GM19463 (cell line): ENCODE data around the gene PARD3.
A peak's percentile ranks its signal among the peaks of the same experiment; 100 is the strongest.
"Not testable (repeated sequence)": the region's sequence is repeated elsewhere in the genome, so short reads cannot be mapped to it uniquely, and the experiment has no call there.

Source experiments
- ATAC-seq: cut with Tn5 transposase; IDR thresholded peaks from one replicate; pipeline ENCODE4 v1.9.1; 2021; ENCODE audit warnings: mild to moderate bottlenecking, moderate library complexity; ENCODE audit not compliant: unreplicated experiment

The PARD3 gene

DNA sequence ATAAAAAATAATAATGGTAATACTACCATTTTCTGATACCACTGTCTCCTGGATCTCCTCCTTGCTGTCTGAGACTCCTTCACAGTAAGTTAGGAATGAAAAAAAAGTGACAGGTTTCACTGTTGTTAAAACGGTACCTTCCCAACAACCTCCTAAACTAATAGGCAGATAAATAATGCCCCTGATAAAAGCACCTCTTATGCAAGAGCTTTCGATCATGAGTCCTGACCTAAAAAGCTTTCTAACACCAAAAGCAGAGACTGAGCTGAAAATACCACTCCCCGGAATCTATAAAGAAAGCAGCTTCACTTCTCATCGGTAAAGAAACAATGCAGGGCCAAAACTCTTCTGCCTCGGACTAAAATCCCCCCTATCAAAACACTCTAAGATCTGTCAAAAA is 14.5 kb downstream of the PARD3 start:
- no peak for ATAC-seq

- ATAC-seq, result no peak
Observed at GRCh38 chr10:34798654-34799053, 16.4 kb downstream of the PARD3 start.

GRCh38 chr10:34797155-34797554 is 17.9 kb downstream of the PARD3 start:
- no peak for ATAC-seq

DNA sequence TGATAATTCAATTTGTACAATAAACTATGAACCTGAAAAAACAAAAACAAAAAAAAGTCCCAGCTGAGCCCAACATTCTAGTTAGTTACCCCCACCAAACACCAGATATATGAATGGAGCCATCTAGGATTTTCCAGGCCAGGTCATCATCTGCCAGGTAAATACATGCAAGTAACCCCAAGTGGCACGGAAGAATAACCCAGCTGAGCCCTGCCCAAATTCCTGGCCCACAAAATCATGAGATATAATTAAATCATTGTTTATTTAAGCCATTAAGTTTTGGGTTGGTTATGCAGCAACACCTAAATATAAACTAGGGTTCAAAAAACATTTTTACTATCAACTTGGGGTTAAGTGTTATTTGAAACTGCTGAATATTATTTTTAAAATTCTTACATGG is 19.0 kb downstream of the PARD3 start:
- ATAC-seq, result no peak

DNA sequence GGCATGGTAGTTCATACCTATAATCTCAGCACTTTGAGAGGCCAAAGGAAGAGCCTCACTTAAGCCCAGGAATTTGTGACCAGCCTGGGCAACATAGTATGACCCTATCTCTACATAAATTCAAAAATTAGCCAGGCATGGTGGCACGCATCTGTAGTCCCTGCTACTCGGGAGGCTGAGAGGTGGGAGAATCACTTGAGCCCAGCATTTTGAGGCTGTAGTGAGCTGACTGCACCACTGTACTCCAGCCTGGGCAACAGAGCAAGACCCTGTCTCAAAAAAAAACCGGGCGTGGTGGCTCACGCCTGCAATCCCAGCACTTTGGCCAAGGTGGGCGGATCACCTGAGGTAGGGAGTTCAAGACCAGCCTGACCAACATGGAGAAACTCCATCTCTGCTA is 19.8 kb downstream of the PARD3 start:
- no peak for ATAC-seq

GRCh38 chr10:34794835-34795234 is 20.3 kb downstream of the PARD3 start:
- ATAC-seq, result no peak

- ATAC-seq, result not testable (repeated sequence)
Observed at GRCh38 chr10:34793581-34793980, 21.5 kb downstream of the PARD3 start.

DNA sequence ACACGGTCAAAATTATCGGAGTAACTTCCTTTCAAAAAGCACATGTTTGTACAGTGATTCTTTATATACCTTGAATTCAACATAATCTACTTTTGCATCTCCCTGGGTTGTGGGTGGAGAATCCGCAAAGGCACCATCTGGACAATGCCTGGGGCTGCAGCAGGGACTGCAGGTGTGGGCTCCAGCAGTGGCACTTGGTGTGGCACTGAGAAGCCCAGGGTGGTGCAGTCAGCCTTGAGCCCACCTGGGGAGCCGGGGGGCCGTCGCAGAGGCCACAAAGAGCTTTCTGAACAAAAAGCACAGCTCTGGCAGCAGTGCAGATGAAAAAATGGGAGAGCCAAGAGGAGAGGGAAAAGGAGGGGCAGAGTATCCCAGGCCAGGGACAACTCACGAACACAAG is 22.2 kb downstream of the PARD3 start:
- ATAC-seq, result no peak

DNA sequence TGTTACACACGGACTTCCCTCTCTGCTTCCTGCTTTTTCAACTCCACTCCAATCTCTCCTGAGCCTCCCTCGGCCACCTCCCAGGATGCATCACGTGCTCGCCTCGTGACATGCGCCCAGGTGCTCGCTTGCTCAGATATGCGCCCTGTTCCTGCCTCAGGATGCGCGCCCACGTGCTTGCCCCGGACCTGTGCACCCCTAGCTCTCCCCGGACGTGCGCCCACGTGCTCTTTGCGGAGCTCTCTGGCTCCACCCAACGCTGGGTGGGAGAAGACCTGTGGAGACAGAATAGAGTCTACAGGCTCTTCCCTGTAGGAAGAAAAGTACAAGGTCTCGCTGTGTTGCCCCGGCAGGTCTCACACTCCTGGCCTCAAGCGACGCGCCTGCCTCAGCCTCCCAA is 23.1 kb downstream of the PARD3 start:
- no peak for ATAC-seq

- ATAC-seq, result no peak
Observed at GRCh38 chr10:34791228-34791627, 23.9 kb downstream of the PARD3 start.

DNA sequence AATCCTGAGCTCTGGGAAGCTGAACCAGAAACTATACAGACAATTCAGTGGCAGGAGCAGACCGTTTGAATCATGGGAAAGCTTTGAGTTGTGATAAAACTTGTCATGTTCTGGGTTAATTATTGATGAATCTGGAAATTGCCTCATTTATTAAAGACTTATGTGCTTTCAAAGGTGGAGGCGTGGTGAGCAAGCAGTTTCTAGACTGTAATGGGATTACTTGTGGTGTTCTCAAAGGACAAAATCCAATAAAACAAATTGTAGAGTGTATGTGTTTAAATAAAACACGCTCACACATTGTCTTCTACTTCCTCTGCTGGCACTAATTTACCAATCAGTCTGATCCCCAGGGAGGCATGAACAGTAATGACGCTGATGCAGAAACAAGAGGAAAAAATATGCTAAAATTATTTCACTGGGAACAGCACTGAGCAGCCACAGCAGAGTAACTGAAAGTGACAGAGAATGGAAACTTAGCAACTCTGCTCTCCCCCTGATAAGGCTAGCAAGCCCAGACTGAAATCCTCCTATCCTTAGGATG is 25.1 kb downstream of the PARD3 start:
- ATAC-seq, result peak; percentile 45

GRCh38 chr10:34786464-34786863 is 28.6 kb downstream of the PARD3 start:
- ATAC-seq, result no peak

DNA sequence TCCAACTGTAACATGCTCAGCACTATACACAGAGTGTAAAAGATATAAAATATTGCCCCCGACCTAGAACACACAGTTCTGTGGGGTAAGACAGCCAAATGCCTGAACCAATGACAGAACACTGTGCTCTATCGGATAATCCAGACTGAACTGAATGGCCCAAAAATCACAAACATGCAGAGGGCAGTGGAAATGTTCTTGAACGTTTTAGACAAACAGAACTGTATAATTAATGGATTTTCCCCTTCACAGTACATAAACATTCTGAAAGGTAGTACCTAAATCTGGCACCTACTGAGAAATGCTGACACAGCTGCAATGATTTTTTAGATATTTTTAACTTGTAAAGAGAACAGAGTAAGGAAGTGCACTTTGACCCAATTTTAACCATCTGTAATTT is 33.4 kb downstream of the PARD3 start:
- no peak for ATAC-seq

DNA sequence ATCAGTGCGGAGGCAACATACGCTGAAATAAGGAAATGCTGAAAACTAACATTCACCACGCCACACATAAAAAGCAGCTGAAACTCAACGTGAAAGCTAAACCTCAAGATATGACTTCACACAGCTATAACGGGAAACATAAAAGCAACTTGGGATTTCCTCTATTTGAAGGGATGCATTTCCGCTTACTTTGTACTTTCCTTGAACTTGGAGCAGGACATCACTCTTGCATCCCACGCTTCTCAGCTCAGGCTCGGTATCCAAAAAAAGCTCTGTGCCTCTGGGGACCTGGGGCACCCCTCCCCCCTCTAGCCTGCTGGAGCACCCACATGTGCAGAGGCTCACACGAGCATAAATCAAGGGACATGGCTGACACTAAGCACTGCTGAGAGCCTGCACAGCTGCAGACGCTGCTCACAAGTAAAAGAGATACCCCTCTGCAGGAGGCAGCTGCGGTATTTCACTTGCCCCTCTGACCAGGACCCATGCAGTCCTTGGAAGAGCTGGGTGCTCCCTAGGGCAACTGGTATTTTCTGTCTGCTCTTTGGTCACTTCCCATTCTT is 34.2 kb downstream of the PARD3 start:
- ATAC-seq, result peak; percentile 85

DNA sequence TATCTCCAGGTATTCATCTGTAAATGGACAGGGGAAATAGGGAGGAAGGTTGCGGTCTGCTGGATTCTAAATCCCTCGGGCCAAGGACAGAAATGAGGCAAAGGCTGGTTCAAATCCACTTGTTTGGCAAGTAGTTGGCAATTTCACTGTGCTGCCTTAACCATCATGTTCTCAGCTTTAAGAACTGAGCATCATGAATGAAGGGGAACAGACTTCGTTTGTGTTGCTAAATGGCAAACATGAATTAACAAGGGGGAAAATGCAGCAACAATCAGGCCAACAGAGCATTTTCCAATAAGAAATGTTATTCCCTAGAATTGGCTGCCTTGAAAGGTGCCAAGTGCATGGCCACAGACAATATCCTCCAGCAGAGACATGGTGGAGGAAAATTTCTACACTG is 36.9 kb downstream of the PARD3 start:
- no peak for ATAC-seq

GRCh38 chr10:34776090-34776690 is 38.9 kb downstream of the PARD3 start:
- no peak for ATAC-seq

- peak; percentile 51 for ATAC-seq
Observed at GRCh38 chr10:34775044-34775637, 40.0 kb downstream of the PARD3 start.

GRCh38 chr10:34773636-34774630 is 41.2 kb downstream of the PARD3 start:
- no peak for ATAC-seq

DNA sequence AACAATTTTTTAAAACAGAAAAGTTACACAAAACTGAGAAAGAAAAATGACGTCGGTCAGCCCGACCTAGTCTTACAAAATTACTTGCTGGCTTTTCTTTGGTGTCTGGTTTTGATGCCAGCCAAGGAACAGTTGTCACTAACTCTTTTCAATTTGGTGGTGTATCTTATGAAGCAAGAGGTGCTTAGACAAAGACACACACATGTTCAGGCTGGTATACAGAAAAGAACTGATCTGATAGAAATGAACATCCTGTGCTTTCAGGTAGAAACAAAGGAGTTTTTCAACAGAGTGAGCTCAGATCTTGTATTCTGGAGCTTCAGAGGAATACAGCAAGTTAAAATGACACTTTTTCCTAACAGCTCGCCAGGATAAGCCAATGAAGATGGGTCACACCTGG is 43.6 kb downstream of the PARD3 start:
- ATAC-seq, result no peak

DNA sequence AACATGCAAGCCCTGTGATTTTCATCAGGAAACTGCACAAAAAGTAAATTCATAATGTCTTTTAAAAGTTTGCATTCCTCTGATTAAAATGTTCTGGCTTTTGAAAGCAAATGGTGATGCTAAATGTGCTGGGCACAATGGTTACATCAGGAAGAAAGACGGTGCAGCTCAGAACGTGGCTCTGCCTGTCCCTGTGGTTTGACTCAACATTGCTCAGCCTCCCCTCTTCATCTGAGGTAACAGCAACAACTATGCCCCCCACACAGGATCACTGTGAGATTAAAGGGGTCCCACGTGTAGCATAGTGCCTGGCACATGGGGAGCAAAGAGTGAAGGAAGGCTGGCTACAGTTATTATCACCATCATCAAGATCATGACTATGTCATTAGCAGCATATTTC is 44.0 kb downstream of the PARD3 start:
- no peak for ATAC-seq

GRCh38 chr10:34769899-34770298 is 45.2 kb downstream of the PARD3 start:
- no peak for ATAC-seq
